HCT116 (cell line): ENCODE measurements around the gene TRIM41. TPM values are rescaled to one million over a fixed set of nuclear protein-coding genes. Genes with fewer than 3 reads are reported as not detected.

Experiments
- ATAC-seq: fragments of 200-7000 bp; cut with Tn5 transposase; 2 replicates; pipeline ENCODE4 v1.9.1; 2020; ENCODE audit warnings: mild to moderate bottlenecking, moderate library complexity
- BruUV-seq: library from RNA; stranded (reverse); fragments of 400-500 nt; replicated peaks from 2 replicates; lab custom pipeline; 2021; lab: Mats Ljungman, UMichigan
- CTCF ChIA-PET: fragments of 300-600 bp; sonication (Branson Sonifier 250); formaldehyde crosslinking; loops from one replicate; lab custom pipeline; 2021; ENCODE audit warnings: antibody characterized with exemption; lab: Charles Lee
- POLR2A ChIA-PET: fragments of 300-600, 350-600 bp; sonication (Branson Sonifier 250); formaldehyde crosslinking; loops from one replicate; lab custom pipeline; 2021; ENCODE audit warnings: antibody characterized with exemption; lab: Charles Lee
- RAD21 ChIA-PET, 2 experiments: fragments of 300-600 bp; sonication (Branson Sonifier 250); formaldehyde crosslinking; loops; one replicate each; lab custom pipeline; 2023; ENCODE audit warnings: low total read pairs in 2 of 2; ENCODE audit not compliant: uncharacterized antibody in 2 of 2, unreplicated experiment in 2 of 2, low non-redundant PET in 1 of 2; lab: Charles Lee
- DNase-seq: peaks from one replicate; pipeline ENCODE4 v3.0.0-alpha.2; 2010; ENCODE audit warnings: low read depth, low spot score
- H2AFZ ChIP-seq: fragments of 200-600 bp; shearing (Covaris generic), sonication (generic); 2 replicates; pipeline ENCODE4 v1.6.1; 2017; ENCODE audit warnings: low read depth, mixed run types, mixed read lengths, antibody characterized with exemption, low read length; ENCODE audit not compliant: poor library complexity, severe bottlenecking
- H3K27ac ChIP-seq: 2 replicates; pipeline ENCODE4 v1.5.1; 2012; ENCODE audit warnings: low read depth, low read length
- H3K27me3 ChIP-seq: fragments of 200-600 bp; sonication (generic); 2 replicates; pipeline ENCODE4 v1.6.1; 2016; ENCODE audit warnings: mixed run types, low read length, mixed read lengths; ENCODE audit not compliant: insufficient read depth
- H3K36me3 ChIP-seq, 2 experiments: fragments of 200-500 bp in 1 of 2; fragments of 200-600 bp in 1 of 2; sonication (Bioruptor generic) in 1 of 2; sonication (generic) in 1 of 2; 2 replicates each; pipeline versions ENCODE4 v1.5.1 to v1.6.1; 2014 to 2016; ENCODE audit warnings: low read length in 2 of 2, inconsistent platforms in 1 of 2, mixed read lengths in 1 of 2, mixed run types in 1 of 2; ENCODE audit not compliant: insufficient read depth in 2 of 2, control insufficient read depth in 1 of 2
- H3K4me1 ChIP-seq, 2 experiments: fragments of 200-600 bp in 1 of 2; sonication (generic) in 1 of 2; 2 replicates each; pipeline versions ENCODE4 v1.5.1 to v1.6.1; 2012 to 2017; ENCODE audit warnings: low read length in 2 of 2, inconsistent platforms in 1 of 2, mild to moderate bottlenecking in 1 of 2, mixed read lengths in 1 of 2, mixed run types in 1 of 2, moderate library complexity in 1 of 2; ENCODE audit not compliant: insufficient read depth in 2 of 2, control insufficient read depth in 1 of 2
- H3K4me2 ChIP-seq: fragments of 200-600 bp; sonication (generic); 2 replicates; pipeline ENCODE4 v1.6.1; 2017; ENCODE audit warnings: mixed run types, low read length, mixed read lengths
- H3K4me3 ChIP-seq, 2 experiments: fragments of 200-600 bp in 1 of 2; sonication (generic) in 1 of 2; replicated peaks in 1 of 2; 2 replicates each; pipeline ENCODE4 v1.5.1; 2011 to 2016; ENCODE audit warnings: low read length in 2 of 2, control low read depth in 1 of 2, low read depth in 1 of 2, mild to moderate bottlenecking in 1 of 2, mixed read lengths in 1 of 2, mixed run types in 1 of 2
- H3K79me2 ChIP-seq: fragments of 200-600 bp; sonication (generic); 2 replicates; pipeline ENCODE4 v1.6.1; 2017; ENCODE audit warnings: mild to moderate bottlenecking, mixed run types, low read length, moderate library complexity, mixed read lengths; ENCODE audit not compliant: insufficient read depth
- H3K9ac ChIP-seq: fragments of 200-600 bp; sonication (generic); 2 replicates; pipeline ENCODE4 v1.6.1; 2016; ENCODE audit warnings: low read length, mixed read lengths
- H3K9me2 ChIP-seq: fragments of 200-600 bp; sonication (generic), shearing (Covaris generic); 2 replicates; pipeline ENCODE4 v1.6.1; 2017; ENCODE audit warnings: mixed run types, mild to moderate bottlenecking, moderate library complexity; ENCODE audit not compliant: insufficient read depth
- H3K9me3 ChIP-seq, 2 experiments: fragments of 200-500 bp in 1 of 2; fragments of 200-600 bp in 1 of 2; sonication (Bioruptor generic) in 1 of 2; sonication (generic) in 1 of 2; 2 replicates each; pipeline ENCODE4 v1.6.1; 2014 to 2017; ENCODE audit warnings: low read length in 2 of 2, mixed read lengths in 2 of 2, inconsistent platforms in 1 of 2, low read depth in 1 of 2, mild to moderate bottlenecking in 1 of 2, mixed run types in 1 of 2, moderate library complexity in 1 of 2; ENCODE audit not compliant: control insufficient read depth in 1 of 2, insufficient read depth in 1 of 2
- H4K20me1 ChIP-seq: fragments of 200-600 bp; sonication (generic), shearing (Covaris generic); 2 replicates; pipeline ENCODE4 v1.6.1; 2017; ENCODE audit warnings: mixed run types, mild to moderate bottlenecking, moderate library complexity; ENCODE audit not compliant: insufficient read depth
- CEBPB ChIP-seq: IDR thresholded peaks from 2 replicates; pipeline ENCODE4 v1.6.1; 2012; ENCODE audit warnings: low read depth
- CTCF ChIP-seq, 3 experiments: fragments of 200-600 bp in 1 of 3; sonication (generic) in 1 of 3; IDR thresholded peaks in 2 of 3; conservative IDR thresholded peaks in 1 of 3; 2 replicates each; pipeline ENCODE4 v1.5.1; 2012 to 2017; ENCODE audit warnings: low read depth in 2 of 3, low read length in 2 of 3, antibody characterized with exemption in 1 of 3, borderline replicate concordance in 1 of 3, control low read depth in 1 of 3, mild to moderate bottlenecking in 1 of 3, mixed read lengths in 1 of 3, mixed run types in 1 of 3, moderate library complexity in 1 of 3; ENCODE audit not compliant: insufficient read depth in 1 of 3
- EGR1 ChIP-seq: IDR thresholded peaks from 2 replicates; pipeline ENCODE4 v1.6.1; 2012; ENCODE audit warnings: low read depth
- FOSL1 ChIP-seq: IDR thresholded peaks from 2 replicates; pipeline ENCODE4 v1.6.1; 2012; ENCODE audit warnings: low read depth
- POLR2AphosphoS5 ChIP-seq: IDR thresholded peaks from 2 replicates; pipeline ENCODE4 v1.6.1; 2011; ENCODE audit warnings: mild to moderate bottlenecking, low read depth, low read length, moderate library complexity
- REST ChIP-seq: IDR thresholded peaks from 2 replicates; pipeline ENCODE4 v1.6.1; 2012; ENCODE audit warnings: low read depth
- SRF ChIP-seq: IDR thresholded peaks from 2 replicates; pipeline ENCODE4 v1.6.1; 2012; ENCODE audit warnings: low read depth
- YY1 ChIP-seq: IDR thresholded peaks from 2 replicates; pipeline ENCODE4 v1.6.1; 2011; ENCODE audit warnings: low read length, low read depth, moderate library complexity, mild to moderate bottlenecking; ENCODE audit not compliant: insufficient replicate concordance; ENCODE audit errors: extremely low read depth
- ZBTB33 ChIP-seq: IDR thresholded peaks from 2 replicates; pipeline ENCODE4 v1.6.1; 2011; ENCODE audit warnings: mild to moderate bottlenecking, low read length, moderate library complexity; ENCODE audit not compliant: insufficient replicate concordance; ENCODE audit errors: extremely low read depth
- ZFX ChIP-seq: fragments of 450-650 bp; IDR thresholded peaks from 2 replicates; pipeline ENCODE4 v1.6.1; 2017
- ZNF274 ChIP-seq: fragments of 200-500 bp; sonication (Bioruptor generic); IDR thresholded peaks from 2 replicates; pipeline ENCODE4 v1.6.1; 2014; ENCODE audit warnings: mild to moderate bottlenecking, low read depth, low read length, inconsistent platforms
- intact Hi-C: fragments of 100-400 bp; cut with micrococcal nuclease; formaldehyde crosslinking; loops from 2 replicates; pipeline ENCODE4 v1.10.0; 2022
- total RNA-seq: library from RNA; stranded (reverse); gene quantifications from one replicate; pipeline ENCODE4 v1.2.1, GENCODE V29; 2021; ENCODE audit not compliant: unreplicated experiment
- TF ChIP-seq, protein P1 (sequence below): IDR thresholded peaks from 2 replicates; pipeline ENCODE4 v1.6.1; 2012

The TRIM41 gene
- total RNA-seq, 1 experiment from 2014 or later: 51.8 TPM

- TSS peak; percentile 71 for BruUV-seq
- no peaks in the 10 kb centered on the region for H3K27me3 ChIP-seq
- POLR2A ChIA-PET: interaction anchor here (0.8 to 2.8 kb wide), 11 partner anchors 9 to 51 kb away, joined by 3 to 22 read pairs (median 4); partner anchors contain the start of genes RACK1 and TRIM7
- DNase-seq: no peak
- H4K20me1 ChIP-seq: no peaks in the 10 kb centered on the region
- peaks cover 34% of the 10 kb centered on the region for H3K79me2 ChIP-seq
- no peak overlapping the region for H2AFZ ChIP-seq
- peaks cover 22 to 39% of the 10 kb centered on the region in 2 experiments for H3K4me1 ChIP-seq
- peak overlapping the region; percentile 94 to 100 for H3K4me3 ChIP-seq
- CTCF ChIA-PET: interaction anchor here (0.9 kb wide), 1 partner anchor 35 kb away, joined by 3 read pairs; no protein-coding TSS in a partner anchor
- peak; percentile 10 for ATAC-seq
- peak overlapping the region; percentile 92 for H3K27ac ChIP-seq
- peak overlapping the region; percentile 88 for H3K9ac ChIP-seq
- no peak for TF ChIP-seq EGR1
- no peak for TF ChIP-seq CEBPB
- TF ChIP-seq, protein P1, sequence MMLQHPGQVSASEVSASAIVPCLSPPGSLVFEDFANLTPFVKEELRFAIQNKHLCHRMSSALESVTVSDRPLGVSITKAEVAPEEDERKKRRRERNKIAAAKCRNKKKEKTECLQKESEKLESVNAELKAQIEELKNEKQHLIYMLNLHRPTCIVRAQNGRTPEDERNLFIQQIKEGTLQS: no peak
- no peak for TF ChIP-seq REST
- TF ChIP-seq CTCF (IDR thresholded peaks at IDR 0.05 in 2 of 3, conservative IDR thresholded peaks at IDR 0.05 in 1 of 3; ENCODE audit: borderline replicate concordance in 1 of 3, insufficient read depth in 1 of 3, low read depth in 2 of 3, low read length in 2 of 3): no peak
- no peak for TF ChIP-seq FOSL1
- TF ChIP-seq ZBTB33: peak; percentile 2
- TF ChIP-seq SRF: no peak
- peak; percentile 70 for TF ChIP-seq YY1
- TF ChIP-seq POLR2AphosphoS5: peak; percentile 82
- TF ChIP-seq ZFX: no peak
- no peak for TF ChIP-seq ZNF274
- H3K36me3 ChIP-seq: peaks cover 4 to 6% of the 10 kb centered on the region in 2 experiments; a peak in 2 of 4 replicates
- intact Hi-C loops: loop anchor here (1.0 to 5.0 kb wide), 3 partner anchors 17 to 52 kb away; no protein-coding TSS in a partner anchor
- H3K9me3 ChIP-seq: no peaks in the 10 kb centered on the region
- RAD21 ChIA-PET: no interaction called here
- peak overlapping the region; percentile 100 for H3K4me2 ChIP-seq
- H3K9me2 ChIP-seq: no peaks in the 10 kb centered on the region
Observed at GRCh38 chr5:181223729-181224389, 778 bp downstream of the TRIM41 start.
